HL-60 (cell line): ENCODE results near the gene SART3.
A peak's percentile ranks its signal among the peaks of the same experiment; 100 is the strongest.

Source experiments
- DNase-seq, 2 experiments: peaks; one replicate each; pipeline ENCODE4 v3.0.0-alpha.2; 2010 to 2020; ENCODE audit warnings: low read depth in 1 of 2, low spot score in 1 of 2
- H3K27ac ChIP-seq: fragments of 250-450 bp; sonication (Bioruptor Pico); replicated peaks from 2 replicates; pipeline ENCODE4 v1.5.1; 2020; ENCODE audit warnings: mild to moderate bottlenecking, moderate library complexity
- H3K27me3 ChIP-seq: fragments of 250-450 bp; sonication (Bioruptor Pico); 2 replicates; pipeline ENCODE4 v1.5.1; 2021; ENCODE audit warnings: mild to moderate bottlenecking, moderate library complexity; ENCODE audit not compliant: insufficient read depth, poor library complexity, severe bottlenecking
- H3K4me3 ChIP-seq: replicated peaks from 2 replicates; pipeline ENCODE4 v1.5.1; 2011; ENCODE audit warnings: mild to moderate bottlenecking, control low read depth, low read length; ENCODE audit not compliant: insufficient read depth
- GABPA ChIP-seq: IDR thresholded peaks from 2 replicates; pipeline ENCODE4 v1.6.1; 2012; ENCODE audit warnings: low read depth
- POLR2AphosphoS5 ChIP-seq: IDR thresholded peaks from 2 replicates; pipeline ENCODE4 v1.6.1; 2012; ENCODE audit warnings: low read depth
- REST ChIP-seq: IDR thresholded peaks from 2 replicates; pipeline ENCODE4 v1.6.1; 2012; ENCODE audit warnings: low read depth; ENCODE audit not compliant: insufficient replicate concordance
- SPI1 ChIP-seq: IDR thresholded peaks from 2 replicates; pipeline ENCODE4 v1.6.1; 2012; ENCODE audit warnings: low read depth, mild to moderate bottlenecking, borderline replicate concordance
- TF ChIP-seq, protein P1 (sequence below): IDR thresholded peaks from one replicate; pipeline ENCODE4 v1.5.1; 2011; ENCODE audit warnings: low read length, control low read depth, inconsistent platforms; ENCODE audit not compliant: insufficient read depth

Gene SART3

DNA sequence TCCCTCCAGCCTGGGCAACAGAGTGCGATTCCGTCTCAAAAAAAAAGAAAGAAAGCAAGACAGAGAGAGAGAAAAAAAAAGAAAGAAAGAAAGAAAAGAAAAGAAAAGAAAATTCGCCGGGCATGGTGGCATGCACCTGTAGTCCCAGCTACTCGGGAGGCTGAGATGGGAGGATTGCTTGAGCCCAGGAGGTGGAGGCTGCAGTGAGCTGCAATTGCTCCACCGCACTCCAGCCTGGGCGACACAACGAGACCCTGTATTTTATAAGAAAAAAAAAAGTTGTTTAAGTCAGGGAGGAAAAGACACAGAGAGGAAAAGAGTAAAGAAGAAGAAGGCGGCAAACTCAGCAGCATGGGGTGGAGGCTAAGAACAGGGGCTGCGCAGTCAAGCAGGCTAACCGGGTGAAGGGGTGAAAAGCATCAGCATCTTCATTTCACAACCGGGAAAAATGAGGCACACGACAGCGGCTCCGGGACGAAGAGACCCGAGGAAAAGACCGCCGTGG, 46.5 kb downstream of the SART3 start:
- TF ChIP-seq REST (no peak), GABPA (no peak), SPI1 (no peak), POLR2AphosphoS5 (no peak)
- TF ChIP-seq, protein P1, sequence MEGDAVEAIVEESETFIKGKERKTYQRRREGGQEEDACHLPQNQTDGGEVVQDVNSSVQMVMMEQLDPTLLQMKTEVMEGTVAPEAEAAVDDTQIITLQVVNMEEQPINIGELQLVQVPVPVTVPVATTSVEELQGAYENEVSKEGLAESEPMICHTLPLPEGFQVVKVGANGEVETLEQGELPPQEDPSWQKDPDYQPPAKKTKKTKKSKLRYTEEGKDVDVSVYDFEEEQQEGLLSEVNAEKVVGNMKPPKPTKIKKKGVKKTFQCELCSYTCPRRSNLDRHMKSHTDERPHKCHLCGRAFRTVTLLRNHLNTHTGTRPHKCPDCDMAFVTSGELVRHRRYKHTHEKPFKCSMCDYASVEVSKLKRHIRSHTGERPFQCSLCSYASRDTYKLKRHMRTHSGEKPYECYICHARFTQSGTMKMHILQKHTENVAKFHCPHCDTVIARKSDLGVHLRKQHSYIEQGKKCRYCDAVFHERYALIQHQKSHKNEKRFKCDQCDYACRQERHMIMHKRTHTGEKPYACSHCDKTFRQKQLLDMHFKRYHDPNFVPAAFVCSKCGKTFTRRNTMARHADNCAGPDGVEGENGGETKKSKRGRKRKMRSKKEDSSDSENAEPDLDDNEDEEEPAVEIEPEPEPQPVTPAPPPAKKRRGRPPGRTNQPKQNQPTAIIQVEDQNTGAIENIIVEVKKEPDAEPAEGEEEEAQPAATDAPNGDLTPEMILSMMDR = no peak
- H3K4me3 ChIP-seq = peak overlapping the region; percentile 98
- H3K27me3 ChIP-seq = no peaks in the 10 kb centered on the region
- H3K27ac ChIP-seq = 0 out of 2 replicates have a peak overlapping the region, but pooled peaks have one; percentile 8
- DNase-seq = no peak

DNA sequence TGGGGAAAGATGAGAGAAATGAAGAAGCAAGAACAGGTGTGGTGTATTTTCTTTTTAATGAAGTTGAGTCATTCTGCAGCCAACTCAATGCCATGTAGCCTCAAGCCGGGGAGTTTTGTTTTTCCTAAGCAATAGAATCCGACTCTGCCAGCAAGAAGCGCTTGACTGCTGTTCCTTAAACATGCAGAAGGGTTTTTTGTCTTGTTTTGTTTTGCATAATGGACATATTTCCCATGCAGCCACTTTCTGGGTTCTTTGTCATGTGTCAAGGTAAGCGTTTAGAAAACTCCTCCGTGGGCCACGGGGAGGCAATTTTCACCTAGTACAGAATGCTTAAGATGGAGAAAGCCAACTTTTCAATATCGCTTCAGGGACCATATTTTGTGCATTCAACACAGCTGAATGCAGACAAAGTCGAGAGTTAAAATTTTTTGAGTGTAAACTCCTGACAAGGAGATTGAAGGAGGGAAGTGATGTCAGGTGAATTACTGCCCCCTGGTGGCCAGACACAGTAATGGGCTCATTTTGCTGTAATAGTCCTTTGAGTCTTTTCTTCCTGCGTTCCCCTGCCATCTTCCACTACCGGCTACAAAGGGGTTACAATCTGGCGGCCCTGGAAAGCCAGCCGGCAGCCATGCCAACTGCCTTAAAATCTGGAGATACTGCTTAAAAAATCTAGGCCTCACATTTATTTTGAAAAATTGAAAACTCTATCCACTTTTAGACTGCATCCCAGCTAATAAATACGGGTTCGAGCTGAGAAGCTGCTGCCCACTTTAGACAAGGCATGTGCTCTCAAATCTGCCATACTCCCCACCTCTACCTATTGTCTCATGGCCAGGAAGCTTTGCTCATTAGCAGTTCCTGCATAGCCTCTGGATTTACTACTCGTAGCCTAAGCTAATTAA, 49.1 kb downstream of the SART3 start:
- no peak overlapping the region for H3K27ac ChIP-seq
- no peaks in the 10 kb centered on the region for H3K27me3 ChIP-seq
- no peak overlapping the region for H3K4me3 ChIP-seq
- TF ChIP-seq, protein P1 = peak; percentile 85
- TF ChIP-seq SPI1 = peak; percentile 68; the same call in 1 of the 2 replicates
- no peak for TF ChIP-seq REST
- no peak for TF ChIP-seq GABPA
- TF ChIP-seq POLR2AphosphoS5 = no peak
- DNase-seq = peak in 1 of 2 experiments; percentile 76

- DNase-seq = no peak
- no peaks in the 10 kb centered on the region for H3K27me3 ChIP-seq
- no peak overlapping the region for H3K27ac ChIP-seq
- TF ChIP-seq GABPA (no peak), SPI1 (peak; percentile 22; the same call in 1 of the 2 replicates), POLR2AphosphoS5 (no peak), REST (no peak)
- TF ChIP-seq, protein P1 = no peak
- H3K4me3 ChIP-seq = no peak overlapping the region
These were observed 50.1 kb downstream of the SART3 start for GRCh38 chr12:108510836-108511235.
